ENCODE data around the gene ILF2. TPM values are rescaled to one million over a fixed set of nuclear protein-coding genes. Genes with fewer than 3 reads are reported as not detected.

ILF2 gene
- total and polyA plus RNA-seq, 2 of the 13 experiments (the other 11 are each of a cell fraction or from before 2014, with no cell fraction given), result 292 to 366 TPM

GRCh38 chr1:153626904-153627714 lies 43.7 kb downstream of the ILF2 start, which contains the start of gene S100A13 (continued):
- TF ChIP-seq SOX13 (IDR thresholded peaks at IDR 0.05) (no peak), SOX13 (CRISPR knock-in tag; conservative IDR thresholded peaks at IDR 0.05 in 1 of 2, IDR thresholded peaks at IDR 0.05 in 1 of 2) (no peak), FOXO4 (CRISPR knock-in tag; conservative IDR thresholded peaks at IDR 0.05) (no peak), AGO1 (IDR thresholded peaks at IDR 0.05; ENCODE audit: low read depth, low read length, poor library complexity, severe bottlenecking) (no peak), ZNF563 (CRISPR knock-in tag; IDR thresholded peaks at IDR 0.05) (peak; percentile 63; the same call in 1 of the 2 replicates), SMARCE1 (IDR thresholded peaks at IDR 0.05; ENCODE audit: borderline replicate concordance) (no peak), CEBPG (CRISPR knock-in tag; IDR thresholded peaks at IDR 0.05) (no peak), TBL1XR1 (IDR thresholded peaks at IDR 0.05; ENCODE audit: borderline replicate concordance, low read length, partially characterized antibody) (no peak), SP4 (CRISPR knock-in tag; IDR thresholded peaks at IDR 0.05) (no peak), ZBTB46 (CRISPR knock-in tag; IDR thresholded peaks at IDR 0.05; ENCODE audit: borderline replicate concordance) (no peak), GZF1 (CRISPR knock-in tag; IDR thresholded peaks at IDR 0.05) (no peak), ZNF20 (CRISPR knock-in tag; IDR thresholded peaks at IDR 0.05) (no peak), HHEX (CRISPR knock-in tag; IDR thresholded peaks at IDR 0.05) (no peak), ZNF362 (CRISPR knock-in tag; IDR thresholded peaks at IDR 0.05; ENCODE audit: borderline replicate concordance) (no peak), ZFYVE20 (CRISPR knock-in tag; IDR thresholded peaks at IDR 0.05; ENCODE audit: borderline replicate concordance, low read depth) (no peak), ATRX (CRISPR knock-in tag; IDR thresholded peaks at IDR 0.05; ENCODE audit: borderline replicate concordance) (no peak), ZNF30 (CRISPR knock-in tag; IDR thresholded peaks at IDR 0.05) (no peak), RAD21 (CRISPR knock-in tag; IDR thresholded peaks at IDR 0.05) (peak; percentile 68), NFE2L2 (IDR thresholded peaks at IDR 0.05; ENCODE audit: low read length) (no peak), RFX5 (IDR thresholded peaks at IDR 0.05; ENCODE audit: low read depth, low read length) (no peak)
- TF ChIP-seq, protein P1, sequence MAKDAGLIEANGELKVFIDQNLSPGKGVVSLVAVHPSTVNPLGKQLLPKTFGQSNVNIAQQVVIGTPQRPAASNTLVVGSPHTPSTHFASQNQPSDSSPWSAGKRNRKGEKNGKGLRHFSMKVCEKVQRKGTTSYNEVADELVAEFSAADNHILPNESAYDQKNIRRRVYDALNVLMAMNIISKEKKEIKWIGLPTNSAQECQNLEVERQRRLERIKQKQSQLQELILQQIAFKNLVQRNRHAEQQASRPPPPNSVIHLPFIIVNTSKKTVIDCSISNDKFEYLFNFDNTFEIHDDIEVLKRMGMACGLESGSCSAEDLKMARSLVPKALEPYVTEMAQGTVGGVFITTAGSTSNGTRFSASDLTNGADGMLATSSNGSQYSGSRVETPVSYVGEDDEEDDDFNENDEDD (CRISPR knock-in tag; IDR thresholded peaks at IDR 0.05; ENCODE audit: borderline replicate concordance), result peak; percentile 14; the same call in 1 of the 2 replicates
- TF ChIP-seq, protein P2, sequence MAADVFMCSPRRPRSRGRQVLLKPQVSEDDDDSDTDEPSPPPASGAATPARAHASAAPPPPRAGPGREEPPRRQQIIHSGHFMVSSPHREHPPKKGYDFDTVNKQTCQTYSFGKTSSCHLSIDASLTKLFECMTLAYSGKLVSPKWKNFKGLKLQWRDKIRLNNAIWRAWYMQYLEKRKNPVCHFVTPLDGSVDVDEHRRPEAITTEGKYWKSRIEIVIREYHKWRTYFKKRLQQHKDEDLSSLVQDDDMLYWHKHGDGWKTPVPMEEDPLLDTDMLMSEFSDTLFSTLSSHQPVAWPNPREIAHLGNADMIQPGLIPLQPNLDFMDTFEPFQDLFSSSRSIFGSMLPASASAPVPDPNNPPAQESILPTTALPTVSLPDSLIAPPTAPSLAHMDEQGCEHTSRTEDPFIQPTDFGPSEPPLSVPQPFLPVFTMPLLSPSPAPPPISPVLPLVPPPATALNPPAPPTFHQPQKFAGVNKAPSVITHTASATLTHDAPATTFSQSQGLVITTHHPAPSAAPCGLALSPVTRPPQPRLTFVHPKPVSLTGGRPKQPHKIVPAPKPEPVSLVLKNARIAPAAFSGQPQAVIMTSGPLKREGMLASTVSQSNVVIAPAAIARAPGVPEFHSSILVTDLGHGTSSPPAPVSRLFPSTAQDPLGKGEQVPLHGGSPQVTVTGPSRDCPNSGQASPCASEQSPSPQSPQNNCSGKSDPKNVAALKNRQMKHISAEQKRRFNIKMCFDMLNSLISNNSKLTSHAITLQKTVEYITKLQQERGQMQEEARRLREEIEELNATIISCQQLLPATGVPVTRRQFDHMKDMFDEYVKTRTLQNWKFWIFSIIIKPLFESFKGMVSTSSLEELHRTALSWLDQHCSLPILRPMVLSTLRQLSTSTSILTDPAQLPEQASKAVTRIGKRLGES (CRISPR knock-in tag; IDR thresholded peaks at IDR 0.05; ENCODE audit: borderline replicate concordance), result no peak
